Skeletal muscle satellite cell (primary cell): Measurements from ENCODE around the gene MYO3B.

Experiments
- H3K27me3 ChIP-seq: 2 replicates; pipeline ENCODE4 v1.7.0; 2013; ENCODE audit warnings: low read length; ENCODE audit not compliant: control insufficient read depth, insufficient read depth
- H3K36me3 ChIP-seq: 2 replicates; pipeline ENCODE4 v1.7.0; 2013; ENCODE audit warnings: mild to moderate bottlenecking, control low read depth, low read length; ENCODE audit not compliant: insufficient read depth
- H3K4me1 ChIP-seq: 2 replicates; pipeline ENCODE4 v1.7.0; 2013; ENCODE audit warnings: low read length; ENCODE audit not compliant: control insufficient read depth, insufficient read depth
- H3K4me2 ChIP-seq: 2 replicates; pipeline ENCODE4 v1.7.0; 2013; ENCODE audit warnings: mild to moderate bottlenecking, low read length
- H3K4me3 ChIP-seq: 2 replicates; pipeline ENCODE4 v1.7.0; 2013; ENCODE audit warnings: low read length
- H3K9ac ChIP-seq: 2 replicates; pipeline ENCODE4 v1.7.0; 2013; ENCODE audit warnings: mild to moderate bottlenecking, low read depth, low read length, moderate library complexity
- H3K9me3 ChIP-seq: replicated peaks from 2 replicates; pipeline ENCODE4 v1.7.0; 2013; ENCODE audit warnings: mild to moderate bottlenecking, control low read depth, low read length

The MYO3B gene

GRCh38 chr2:170148161-170148560 lies 29.8 kb upstream of the MYO3B start:
- Histone ChIP-seq H3K9ac (no peak overlapping the region), H3K36me3 (no peaks in the 10 kb centered on the region), H3K4me2 (no peak overlapping the region), H3K4me3 (no peak overlapping the region), H3K9me3 (no peaks in the 10 kb centered on the region), H3K27me3 (no peaks in the 10 kb centered on the region), H3K4me1 (no peaks in the 10 kb centered on the region)

- Histone ChIP-seq H3K4me2 (no peak overlapping the region), H3K27me3 (no peaks in the 10 kb centered on the region), H3K4me3 (no peak overlapping the region), H3K36me3 (no peaks in the 10 kb centered on the region), H3K4me1 (peaks cover 18% of the 10 kb centered on the region), H3K9ac (no peak overlapping the region), H3K9me3 (no peaks in the 10 kb centered on the region)
These were observed 25.5 kb upstream of the MYO3B start for GRCh38 chr2:170152421-170152820.

DNA sequence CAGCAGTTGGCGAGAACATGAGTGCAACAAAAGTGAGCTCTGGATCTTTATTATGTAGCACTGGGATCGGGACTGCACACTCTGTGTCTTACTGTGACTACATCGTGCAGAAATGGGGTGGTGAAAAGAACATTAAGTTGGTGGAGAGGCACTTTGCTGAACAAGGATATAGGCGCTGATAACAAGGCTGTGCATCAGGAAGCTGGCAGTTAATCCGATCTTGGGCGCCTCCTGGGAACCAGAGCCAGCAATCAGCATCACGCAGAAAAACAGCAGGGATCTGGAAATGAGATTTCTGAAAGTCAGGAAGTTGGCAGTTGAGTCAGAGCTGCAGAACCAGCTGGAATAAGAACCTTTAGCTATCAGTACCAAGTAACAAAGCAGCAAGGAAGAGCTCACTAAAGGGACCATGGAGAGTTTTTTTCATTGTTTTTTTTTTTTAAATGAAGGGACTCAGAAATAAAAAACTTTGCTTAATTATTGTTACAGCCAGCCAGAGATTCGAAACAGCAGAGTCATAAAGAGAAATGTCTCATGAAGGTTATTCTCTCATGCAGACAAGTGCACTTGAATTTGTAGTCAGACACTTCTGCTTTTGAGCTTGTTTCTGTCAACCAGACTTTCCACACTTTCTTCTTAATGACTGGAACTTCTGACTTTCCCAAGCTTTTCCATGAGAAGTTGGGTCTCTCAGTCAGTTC lies 22.8 kb upstream of the MYO3B start:
- Histone ChIP-seq H3K4me1 (peaks cover 18% of the 10 kb centered on the region), H3K9me3 (no peaks in the 10 kb centered on the region), H3K4me2 (peak overlapping the region; percentile 49), H3K36me3 (no peaks in the 10 kb centered on the region), H3K27me3 (no peaks in the 10 kb centered on the region), H3K4me3 (no peak overlapping the region), H3K9ac (no peak overlapping the region)

GRCh38 chr2:170155723-170156253 lies 22.2 kb upstream of the MYO3B start:
- H3K36me3 ChIP-seq: no peaks in the 10 kb centered on the region
- H3K9me3 ChIP-seq: no peaks in the 10 kb centered on the region
- H3K4me1 ChIP-seq: peaks cover 18% of the 10 kb centered on the region
- H3K9ac ChIP-seq: no peak overlapping the region
- H3K4me2 ChIP-seq: peak overlapping the region; percentile 49
- H3K27me3 ChIP-seq: no peaks in the 10 kb centered on the region
- no peak overlapping the region for H3K4me3 ChIP-seq

DNA sequence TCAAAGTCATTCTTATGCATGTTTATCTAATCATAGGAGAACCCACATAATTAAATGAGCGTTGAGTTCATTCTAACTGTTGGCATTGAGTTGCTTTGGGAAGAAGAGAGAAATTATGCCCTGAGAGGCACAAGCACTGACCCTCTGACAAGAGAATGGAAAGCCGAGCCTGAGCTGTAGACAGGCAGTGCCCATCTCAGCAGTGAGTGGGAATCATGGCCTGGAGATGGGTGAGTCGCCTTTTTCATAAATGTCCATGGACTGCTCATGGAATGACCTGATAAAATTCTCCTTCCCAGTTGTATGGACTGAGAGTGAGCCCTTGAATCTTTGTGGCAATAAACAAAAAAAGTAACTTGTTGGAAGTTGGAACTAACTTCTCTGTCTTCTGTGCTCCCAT lies 21.4 kb upstream of the MYO3B start:
- Histone ChIP-seq H3K9ac (no peak overlapping the region), H3K27me3 (no peaks in the 10 kb centered on the region), H3K36me3 (no peaks in the 10 kb centered on the region), H3K4me3 (no peak overlapping the region), H3K4me2 (no peak overlapping the region), H3K4me1 (peaks cover 18% of the 10 kb centered on the region), H3K9me3 (no peaks in the 10 kb centered on the region)

DNA sequence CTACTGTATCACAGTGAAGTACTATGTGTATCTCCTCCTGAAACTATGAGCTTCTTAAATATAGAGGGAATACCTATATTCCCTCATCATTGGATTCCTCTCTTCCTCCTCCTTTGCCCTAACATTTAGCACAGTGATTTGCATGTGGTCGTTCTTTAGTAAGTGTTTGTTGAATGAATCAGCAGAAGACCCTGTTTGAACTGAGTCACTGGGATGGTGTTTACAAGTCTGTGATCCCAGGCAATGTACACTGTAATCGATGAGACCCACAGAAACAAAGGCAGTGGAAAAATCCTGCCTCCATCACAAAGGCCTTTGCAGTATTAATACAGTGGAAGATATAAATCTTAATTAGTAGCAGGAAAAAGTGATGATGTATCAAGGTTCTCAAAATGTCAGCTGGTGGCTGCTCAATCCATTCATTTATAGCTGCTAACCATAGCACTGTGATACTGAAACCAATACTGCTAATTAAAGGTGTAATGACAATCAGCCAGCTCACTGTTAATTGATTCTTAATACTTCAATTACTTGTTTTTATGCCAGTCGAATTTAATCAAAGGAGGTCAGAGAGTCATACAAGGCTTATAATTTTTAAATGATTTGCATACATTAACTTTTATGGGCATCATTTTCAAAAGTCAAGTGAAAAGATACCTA lies 20.8 kb upstream of the MYO3B start:
- Histone ChIP-seq H3K27me3 (no peaks in the 10 kb centered on the region), H3K4me1 (peaks cover 18% of the 10 kb centered on the region), H3K9ac (no peak overlapping the region), H3K4me3 (no peak overlapping the region), H3K36me3 (no peaks in the 10 kb centered on the region), H3K4me2 (no peak overlapping the region), H3K9me3 (no peaks in the 10 kb centered on the region)

- Histone ChIP-seq H3K36me3 (no peaks in the 10 kb centered on the region), H3K4me3 (no peak overlapping the region), H3K9me3 (no peaks in the 10 kb centered on the region), H3K27me3 (no peaks in the 10 kb centered on the region), H3K4me2 (no peak overlapping the region), H3K4me1 (peaks cover 18% of the 10 kb centered on the region), H3K9ac (no peak overlapping the region)
These were observed 18.9 kb upstream of the MYO3B start for GRCh38 chr2:170159060-170159459.

DNA sequence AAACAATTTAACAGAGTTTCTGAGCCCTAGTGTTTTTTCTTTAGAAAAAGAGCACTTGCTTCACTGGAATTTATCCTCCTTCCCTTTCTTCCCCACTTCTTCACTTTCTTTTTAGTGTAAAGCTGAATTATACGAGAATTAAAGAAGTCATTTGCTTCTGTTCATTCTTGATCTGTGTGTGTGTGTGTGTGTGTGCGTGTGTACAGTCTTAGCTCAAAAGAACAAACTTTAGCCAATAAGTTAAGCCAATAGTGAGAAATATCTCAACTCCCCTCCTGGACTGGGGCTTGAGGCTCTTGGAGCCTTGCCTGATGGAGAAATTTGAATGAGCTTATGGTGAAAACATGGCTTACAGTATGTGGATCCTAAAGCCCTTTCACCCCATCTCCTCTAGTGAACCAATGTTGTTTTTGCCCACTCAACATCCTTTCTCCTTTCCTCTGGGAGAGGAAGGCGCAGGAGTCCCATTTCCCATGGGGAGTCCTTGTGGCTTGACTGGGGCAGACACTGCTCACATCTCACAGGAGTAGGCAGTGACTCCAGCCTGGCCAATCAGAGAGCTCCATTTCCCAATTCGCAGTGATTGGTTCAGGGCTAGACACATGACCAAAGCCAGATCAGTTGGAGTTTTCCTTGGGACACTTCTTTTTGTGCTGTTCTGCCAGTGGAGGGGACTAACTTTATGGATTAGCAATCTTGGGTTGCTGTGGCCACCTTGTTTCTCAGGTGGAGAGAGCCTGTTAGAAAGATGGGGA lies 16.3 kb upstream of the MYO3B start:
- Histone ChIP-seq H3K36me3 (no peaks in the 10 kb centered on the region), H3K9ac (no peak overlapping the region), H3K4me1 (peaks cover 13% of the 10 kb centered on the region), H3K9me3 (no peaks in the 10 kb centered on the region), H3K4me2 (no peak overlapping the region), H3K27me3 (no peaks in the 10 kb centered on the region), H3K4me3 (no peak overlapping the region)

- Histone ChIP-seq H3K9ac (no peak overlapping the region), H3K36me3 (no peaks in the 10 kb centered on the region), H3K27me3 (no peaks in the 10 kb centered on the region), H3K9me3 (no peaks in the 10 kb centered on the region), H3K4me2 (no peak overlapping the region), H3K4me3 (no peak overlapping the region), H3K4me1 (peaks cover 8% of the 10 kb centered on the region)
These were observed 15.7 kb upstream of the MYO3B start for GRCh38 chr2:170162271-170162632.

DNA sequence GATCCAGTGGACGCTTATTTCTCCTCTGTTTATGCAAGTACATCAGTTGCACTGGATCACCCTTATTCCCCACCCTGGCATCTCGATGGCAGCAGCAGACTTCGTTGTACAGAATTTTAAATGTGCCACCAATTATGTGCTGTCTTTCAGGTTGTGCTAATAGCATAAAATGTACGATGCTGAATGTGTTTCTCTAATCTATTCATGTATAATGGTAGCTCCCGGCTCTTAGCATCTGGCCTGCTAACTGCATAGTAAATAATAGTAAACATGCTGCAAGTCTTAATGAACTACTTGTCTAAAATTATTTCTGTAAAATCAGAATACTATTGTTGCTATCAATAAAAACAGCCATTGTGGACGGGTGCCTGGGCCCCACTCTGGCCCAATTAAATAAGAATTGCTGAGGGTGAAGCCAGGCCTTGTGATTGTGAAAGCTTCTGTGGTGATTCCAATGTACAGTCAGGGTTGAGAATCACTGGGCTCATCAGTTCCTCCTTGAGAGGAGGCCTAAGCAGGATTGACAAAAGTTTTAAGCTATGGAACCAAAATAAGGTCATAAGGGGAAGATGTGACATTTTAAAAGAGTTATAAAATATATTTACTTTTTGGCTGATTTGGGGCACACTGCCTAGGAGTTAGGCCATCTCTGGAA lies 14.4 kb upstream of the MYO3B start:
- Histone ChIP-seq H3K9me3 (no peaks in the 10 kb centered on the region), H3K27me3 (no peaks in the 10 kb centered on the region), H3K4me2 (no peak overlapping the region), H3K36me3 (no peaks in the 10 kb centered on the region), H3K4me1 (peaks cover 7% of the 10 kb centered on the region), H3K9ac (no peak overlapping the region), H3K4me3 (no peak overlapping the region)

DNA sequence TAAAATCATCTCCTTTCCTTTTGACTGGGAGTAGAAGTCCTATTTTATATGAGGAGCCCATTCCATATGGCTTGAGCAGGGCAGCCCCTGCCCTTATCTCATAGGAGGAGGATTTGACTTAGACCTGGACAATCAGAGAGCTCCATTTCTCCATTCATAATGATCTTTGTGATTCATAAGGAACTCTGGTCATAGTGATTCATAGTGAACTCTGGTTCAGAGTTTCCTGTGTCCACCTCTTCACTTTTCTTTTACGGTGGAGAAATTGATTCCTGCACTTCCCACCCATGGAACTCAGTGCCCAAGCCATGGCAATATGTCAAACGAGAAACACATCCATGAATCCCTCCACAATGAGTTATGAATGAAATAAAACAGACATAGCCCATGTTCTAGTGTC lies 12.8 kb upstream of the MYO3B start:
- H3K4me1 ChIP-seq: peaks cover 7% of the 10 kb centered on the region
- peak overlapping the region; percentile 15 for H3K4me2 ChIP-seq
- no peaks in the 10 kb centered on the region for H3K36me3 ChIP-seq
- H3K9ac ChIP-seq: no peak overlapping the region
- no peaks in the 10 kb centered on the region for H3K27me3 ChIP-seq
- H3K9me3 ChIP-seq: no peaks in the 10 kb centered on the region
- no peak overlapping the region for H3K4me3 ChIP-seq
